Upper lobe of right lung (tissue), 1 donor: ENCODE measurements around the gene GTPBP8. TPM values are rescaled to one million over a fixed set of nuclear protein-coding genes. Genes with fewer than 3 reads are reported as not detected.

Experiments
- ATAC-seq: fragments of 200-7000 bp; cut with Tn5 transposase; one replicate; pipeline ENCODE4 v1.9.1; 2020; ENCODE audit warnings: mild to moderate bottlenecking, moderate library complexity
- DNase-seq: peaks from one replicate; pipeline ENCODE4 v3.0.0-alpha.2; 2020
- H3K27ac ChIP-seq: fragments of 200-600 bp; one replicate; pipeline ENCODE4 v1.8.0; 2022
- H3K27me3 ChIP-seq: fragments of 200-600 bp; one replicate; pipeline ENCODE4 v1.8.0; 2022; ENCODE audit warnings: mild to moderate bottlenecking
- H3K36me3 ChIP-seq: fragments of 200-600 bp; one replicate; pipeline ENCODE4 v1.8.0; 2022
- H3K4me1 ChIP-seq: fragments of 200-600 bp; one replicate; pipeline ENCODE4 v1.8.0; 2022
- H3K4me3 ChIP-seq: fragments of 200-600 bp; one replicate; pipeline ENCODE4 v1.8.0; 2022; ENCODE audit warnings: mild to moderate bottlenecking
- H3K9me3 ChIP-seq: fragments of 200-600 bp; one replicate; pipeline ENCODE4 v1.8.0; 2022
- CTCF ChIP-seq: fragments of 200-600 bp; IDR thresholded peaks from one replicate; pipeline ENCODE4 v1.8.0; 2022; ENCODE audit warnings: antibody characterized with exemption
- intact Hi-C: fragments of 100-400 bp; cut with DNase I; formaldehyde crosslinking; loops from one replicate; pipeline ENCODE4 v1.11.0; 2022
- total RNA-seq: library from RNA; stranded (reverse); fragmentation: NEBNext Ultra II Directional; extraction: Animal tissue kit (Norgen Biotek cat#: 25700); gene quantifications from one replicate; pipeline ENCODE4 v1.2.1, GENCODE V29; 2021
- donor health status: DM: no; HTN: yes; CAD: no; lungs with severe emphysema.

Gene GTPBP8
- total RNA-seq, 1 donor from 2014 or later, result 12.3 TPM

GRCh38 chr3:112965656-112966055 lies 25.1 kb upstream of the GTPBP8 start:
- DNase-seq (no peak), ATAC-seq (no peak)
- Histone ChIP-seq H3K36me3 (no peaks in the 10 kb centered on the region), H3K27me3 (no peaks in the 10 kb centered on the region), H3K9me3 (no peaks in the 10 kb centered on the region), H3K27ac (no peak overlapping the region), H3K4me3 (no peak overlapping the region), H3K4me1 (no peaks in the 10 kb centered on the region)
- intact Hi-C loops, result no loop called here
- no peak for TF ChIP-seq CTCF

DNA sequence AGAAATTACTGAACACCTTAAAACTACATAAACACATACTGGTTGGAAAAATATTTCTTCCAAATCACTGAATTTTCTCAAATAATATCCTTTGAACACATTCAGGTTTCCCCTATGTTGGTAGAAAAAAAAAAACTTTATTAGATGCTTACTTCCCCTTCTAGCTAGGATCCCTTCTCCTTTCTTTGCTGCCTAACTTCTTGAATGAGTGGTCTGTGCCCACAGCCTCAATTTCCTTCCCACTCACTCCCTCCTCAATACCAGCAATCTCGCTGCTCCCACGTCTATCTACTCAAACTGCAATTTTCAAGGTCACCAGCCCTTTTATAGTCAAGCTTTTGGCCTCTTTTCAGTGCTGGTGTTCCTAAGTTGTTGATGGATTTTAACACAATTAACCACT lies 24.2 kb upstream of the GTPBP8 start:
- H3K9me3 ChIP-seq, result no peaks in the 10 kb centered on the region
- TF ChIP-seq CTCF, result no peak
- no peaks in the 10 kb centered on the region for H3K36me3 ChIP-seq
- no peaks in the 10 kb centered on the region for H3K4me1 ChIP-seq
- no peak overlapping the region for H3K27ac ChIP-seq
- no peaks in the 10 kb centered on the region for H3K27me3 ChIP-seq
- H3K4me3 ChIP-seq, result no peak overlapping the region
- ATAC-seq, result peak; percentile 45
- DNase-seq, result no peak
- intact Hi-C loops, result no loop called here

DNA sequence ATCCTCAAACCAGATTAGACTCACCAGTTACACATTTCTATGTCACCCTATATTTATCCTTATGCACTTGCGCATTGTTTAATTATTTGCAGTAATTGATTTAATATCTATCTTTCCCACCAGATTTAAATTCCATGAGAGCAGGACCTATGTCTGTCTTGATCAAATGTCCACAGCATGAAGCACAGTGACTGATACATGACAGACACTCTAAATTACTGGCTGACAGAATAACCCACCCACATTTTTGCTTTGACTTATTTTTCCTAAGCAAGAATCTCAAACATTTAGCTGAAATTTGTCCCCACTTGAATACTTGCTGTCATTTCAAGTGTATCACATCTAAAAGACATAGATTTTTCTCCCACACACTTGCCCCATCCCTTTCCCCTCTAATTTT lies 23.4 kb upstream of the GTPBP8 start:
- no peaks in the 10 kb centered on the region for H3K9me3 ChIP-seq
- no peaks in the 10 kb centered on the region for H3K36me3 ChIP-seq
- intact Hi-C loops, result no loop called here
- no peak overlapping the region for H3K27ac ChIP-seq
- TF ChIP-seq CTCF, result no peak
- no peak overlapping the region for H3K4me3 ChIP-seq
- DNase-seq (no peak), ATAC-seq (no peak)
- H3K27me3 ChIP-seq, result no peaks in the 10 kb centered on the region
- no peaks in the 10 kb centered on the region for H3K4me1 ChIP-seq

GRCh38 chr3:112967828-112968227 lies 23.0 kb upstream of the GTPBP8 start:
- no peak overlapping the region for H3K4me3 ChIP-seq
- no peak for TF ChIP-seq CTCF
- H3K4me1 ChIP-seq, result no peaks in the 10 kb centered on the region
- intact Hi-C loops, result no loop called here
- H3K9me3 ChIP-seq, result no peaks in the 10 kb centered on the region
- H3K36me3 ChIP-seq, result no peaks in the 10 kb centered on the region
- H3K27ac ChIP-seq, result no peak overlapping the region
- DNase-seq (no peak), ATAC-seq (peak; percentile 19)
- H3K27me3 ChIP-seq, result no peaks in the 10 kb centered on the region

GRCh38 chr3:112972158-112972557 lies 18.6 kb upstream of the GTPBP8 start:
- intact Hi-C loops, result loop anchor here (10.0 kb wide), 1 partner anchor 327 kb away; the partner anchor contains the start of gene CCDC80
- Histone ChIP-seq H3K27ac (no peak overlapping the region), H3K27me3 (no peaks in the 10 kb centered on the region), H3K36me3 (no peaks in the 10 kb centered on the region), H3K9me3 (no peaks in the 10 kb centered on the region), H3K4me1 (peaks cover 6% of the 10 kb centered on the region), H3K4me3 (peak overlapping the region; percentile 12)
- DNase-seq, result no peak
- no peak for TF ChIP-seq CTCF
- ATAC-seq, result no peak
